Kidney (tissue), 14 donors: Measurements from ENCODE around the gene MAD1L1. TPM values are rescaled to one million over a fixed set of nuclear protein-coding genes. Genes with fewer than 3 reads are reported as not detected.
A peak's percentile ranks its signal among the peaks of the same experiment; 100 is the strongest.

ENCODE experiments used
- DNase-seq, 5 donors: peaks; one replicate each; pipeline ENCODE4 v3.0.0-alpha.2; 2013 to 2020
- FAIRE-seq: peaks from 2 replicates; lab custom pipeline; 2012; peaks lifted over from hg19 to GRCh38; lab: Jason Lieb, UNC
- H3K27ac ChIP-seq, 2 donors: one replicate each; pipeline ENCODE4 v1.7.0; 2013; ENCODE audit warnings: low read depth in 2 of 2, low read length in 2 of 2, inconsistent platforms in 1 of 2
- H3K27me3 ChIP-seq: one replicate; pipeline ENCODE4 v1.7.1; 2013; ENCODE audit warnings: low read length, inconsistent platforms; ENCODE audit not compliant: control insufficient read depth, insufficient read depth
- H3K36me3 ChIP-seq, 3 donors: one replicate each; pipeline versions ENCODE4 v1.7.0 to v1.7.1; 2013; ENCODE audit warnings: low read length in 3 of 3, control low read depth in 1 of 3, inconsistent platforms in 1 of 3; ENCODE audit not compliant: insufficient read depth in 3 of 3, control insufficient read depth in 2 of 3
- H3K4me1 ChIP-seq, 3 donors: one replicate each; pipeline versions ENCODE4 v1.7.0 to v1.7.1; 2013; ENCODE audit warnings: low read length in 3 of 3, inconsistent platforms in 1 of 3, low read depth in 1 of 3; ENCODE audit not compliant: control insufficient read depth in 2 of 3, insufficient read depth in 2 of 3
- H3K4me3 ChIP-seq, 3 donors: one replicate each; pipeline versions ENCODE4 v1.7.0 to v1.8.1; 2013; ENCODE audit warnings: low read length in 3 of 3, control low read depth in 1 of 3, inconsistent platforms in 1 of 3
- H3K9ac ChIP-seq, 3 donors: one replicate each; pipeline versions ENCODE4 v1.7.0 to v1.7.1; 2013; ENCODE audit warnings: low read length in 3 of 3, control low read depth in 1 of 3, inconsistent platforms in 1 of 3
- H3K9me3 ChIP-seq, 3 donors: one replicate each; pipeline versions ENCODE4 v1.7.0 to v1.7.1; 2013; ENCODE audit warnings: low read length in 3 of 3, control low read depth in 1 of 3, inconsistent platforms in 1 of 3; ENCODE audit not compliant: control insufficient read depth in 2 of 3, insufficient read depth in 1 of 3
- CTCF ChIP-seq: IDR thresholded peaks from 3 replicates; pipeline ENCODE4 v1.5.1; 2012; ENCODE audit warnings: mild to moderate bottlenecking, moderate library complexity, borderline replicate concordance; ENCODE audit not compliant: insufficient read depth; ENCODE audit errors: extremely low read depth
- intact Hi-C: fragments of 100-400 bp; cut with DNase I; formaldehyde crosslinking; loops from one replicate; pipeline ENCODE4 v1.11.1; 2022
- polyA plus RNA-seq: library from polyadenylated mRNA; stranded (reverse); fragments of 350-450 nt; fragmentation: Illumina TruSeq; extraction: RNeasy Lipid Tissue Mini Kit (QIAGEN cat#74804); gene quantifications from one replicate; pipeline ENCODE4 v1.2.3, GENCODE V29; 2014; ENCODE audit warnings: low read depth, low replicate concordance; ENCODE audit not compliant: insufficient read depth
- total RNA-seq: library from RNA; stranded (reverse); fragmentation: NEBNext Ultra II Directional; extraction: Animal tissue kit (Norgen Biotek cat#: 25700); gene quantifications from one replicate; pipeline ENCODE4 v1.2.1, GENCODE V29; 2021
- donor health status: control.
- donor health status: control.
- donor health status: control.
- donor health status: control.
- donor health status: control.
- donor health status: DM: yes; HTN: yes; CAD: no.
- donor health status: Normal renal cell carcinoma (clear cell type).

MAD1L1 gene
- total and polyA plus RNA-seq, 2 donors from 2014 or later: 33.2 to 45.2 TPM

DNA sequence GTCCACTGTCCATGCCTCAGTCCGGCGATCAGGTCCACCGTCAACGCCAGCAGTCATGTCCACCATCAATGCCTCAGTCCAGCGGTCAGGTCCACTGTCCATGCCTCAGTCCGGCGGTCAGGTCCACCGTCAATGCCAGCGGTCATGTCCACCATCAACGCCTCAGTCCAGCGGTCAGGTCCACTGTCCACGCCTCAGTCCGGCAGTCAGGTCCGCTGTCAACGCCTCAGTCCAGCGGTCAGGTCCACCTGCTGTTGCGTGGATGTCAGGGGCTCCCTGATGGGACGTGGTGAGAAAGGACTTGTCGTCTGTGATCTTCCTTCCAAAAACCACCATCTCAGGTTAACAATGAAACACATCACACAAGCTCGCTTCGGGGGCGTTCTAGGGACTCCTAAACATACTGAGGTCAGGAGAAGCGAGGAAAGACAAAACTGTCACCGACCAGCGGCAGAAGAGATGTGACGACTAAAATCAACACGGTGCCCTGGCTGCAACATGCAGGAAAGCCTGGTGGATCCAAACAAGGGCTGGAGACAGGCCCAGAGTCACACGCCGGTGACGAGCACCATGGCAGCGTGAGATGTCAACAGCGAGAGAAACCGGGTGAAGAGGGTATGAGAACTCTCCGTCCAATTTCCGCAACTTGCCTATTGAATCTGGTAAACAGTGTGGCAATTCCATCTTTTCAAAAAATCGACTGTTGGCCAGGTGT lies 264.2 kb downstream of the MAD1L1 start:
- no peak for TF ChIP-seq CTCF
- Histone ChIP-seq H3K27me3 (no peaks in the 10 kb centered on the region), H3K4me1 (no peaks in the 10 kb centered on the region), H3K9ac (no peak overlapping the region), H3K36me3 (no peaks in the 10 kb centered on the region), H3K4me3 (no peak overlapping the region), H3K9me3 (no peaks in the 10 kb centered on the region), H3K27ac (no peak overlapping the region)
- no peak for FAIRE-seq
- intact Hi-C loops: no loop called here
- DNase-seq: peak in 1 of 5 donors; percentile 54

DNA sequence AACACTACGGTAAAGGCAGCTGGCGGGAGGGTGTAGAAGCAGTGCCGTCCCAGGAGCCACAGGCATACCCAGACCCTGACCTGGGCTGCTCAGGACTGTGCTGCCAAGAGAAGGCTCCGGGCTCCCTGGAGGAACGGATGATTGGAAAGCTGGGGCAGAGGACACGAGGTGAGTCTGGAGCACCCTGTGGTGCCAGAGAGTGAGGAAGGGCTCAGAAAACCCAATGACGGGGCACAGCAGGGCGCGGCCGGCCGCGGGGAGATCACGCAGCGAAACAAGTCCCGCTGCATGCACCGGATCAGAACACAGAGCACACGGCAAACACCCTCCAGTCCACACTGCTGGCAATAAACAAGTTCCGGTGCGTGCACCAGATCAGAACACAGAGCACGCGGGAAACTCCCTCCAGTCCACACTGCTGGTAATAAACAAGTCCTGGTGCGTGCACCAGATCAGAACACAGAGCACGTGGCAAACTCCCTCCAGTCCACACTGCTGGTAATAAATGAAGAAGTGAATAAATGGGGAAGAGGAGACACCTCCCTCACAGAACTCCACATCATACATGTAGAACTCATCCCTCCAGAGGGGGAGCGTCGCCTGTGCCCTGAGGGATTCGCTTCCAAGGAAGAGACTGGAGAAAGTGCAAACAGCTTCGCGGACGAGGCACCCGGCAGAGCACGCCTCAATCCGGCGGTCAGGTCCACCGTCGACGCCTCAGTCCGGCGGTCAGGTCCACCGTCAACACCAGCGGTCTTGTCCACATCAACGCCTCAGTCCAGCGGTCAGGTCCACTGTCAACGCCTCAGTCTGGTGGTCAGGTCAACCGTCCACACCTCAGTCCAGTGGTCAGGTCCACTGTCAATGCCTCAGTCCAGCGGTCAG lies 265.0 kb downstream of the MAD1L1 start:
- FAIRE-seq (no peak), DNase-seq (peak in 1 of 5 donors; percentile 56)
- no peak overlapping the region for H3K9ac ChIP-seq
- intact Hi-C loops: no loop called here
- H3K27me3 ChIP-seq: no peaks in the 10 kb centered on the region
- H3K9me3 ChIP-seq: no peaks in the 10 kb centered on the region
- TF ChIP-seq CTCF: no peak
- H3K4me1 ChIP-seq: no peaks in the 10 kb centered on the region
- H3K36me3 ChIP-seq: no peaks in the 10 kb centered on the region
- no peak overlapping the region for H3K4me3 ChIP-seq
- no peak overlapping the region for H3K27ac ChIP-seq

- peak in 1 of 5 donors; percentile 49 for DNase-seq
Measured at GRCh38 chr7:1966631-1967200, 266.0 kb downstream of the MAD1L1 start.

More at GRCh38 chr7:1966631-1967200, 266.0 kb downstream of the MAD1L1 start:
- no peak for TF ChIP-seq CTCF
- Histone ChIP-seq H3K27ac (no peak overlapping the region), H3K27me3 (no peaks in the 10 kb centered on the region), H3K4me3 (no peak overlapping the region), H3K36me3 (no peaks in the 10 kb centered on the region), H3K4me1 (no peaks in the 10 kb centered on the region), H3K9me3 (no peaks in the 10 kb centered on the region), H3K9ac (no peak overlapping the region)
- intact Hi-C loops: no loop called here
- no peak for FAIRE-seq
